Measurements from ENCODE around the gene CACNG5. TPM values are rescaled to one million over a fixed set of nuclear protein-coding genes. Genes with fewer than 3 reads are reported as not detected.

Gene CACNG5
- total RNA-seq, 4 donors from 2014 or later: not detected

DNA sequence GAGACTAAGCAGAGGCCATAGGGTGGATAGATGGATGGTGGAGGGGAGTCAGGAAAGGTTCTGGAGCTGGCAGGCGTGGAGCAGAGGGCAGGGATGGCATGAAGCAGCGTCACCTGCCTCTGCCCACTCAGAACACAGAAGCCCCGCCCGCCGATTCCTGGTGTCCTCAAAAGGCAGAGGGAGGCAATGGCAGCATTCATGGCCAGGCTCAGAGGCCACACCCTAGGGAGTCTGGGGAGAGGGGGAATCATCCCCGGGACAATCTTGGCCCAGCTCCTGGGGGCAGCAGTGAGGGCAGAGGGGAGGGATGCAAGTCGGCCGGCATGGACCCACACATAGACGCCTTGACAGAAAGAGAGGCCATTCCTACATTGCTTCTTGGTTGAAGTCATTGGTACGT, 68.9 kb downstream of the CACNG5 start:
- no peak for TF ChIP-seq POLR2A (IDR thresholded peaks at IDR 0.05)
- TF ChIP-seq, protein P1, sequence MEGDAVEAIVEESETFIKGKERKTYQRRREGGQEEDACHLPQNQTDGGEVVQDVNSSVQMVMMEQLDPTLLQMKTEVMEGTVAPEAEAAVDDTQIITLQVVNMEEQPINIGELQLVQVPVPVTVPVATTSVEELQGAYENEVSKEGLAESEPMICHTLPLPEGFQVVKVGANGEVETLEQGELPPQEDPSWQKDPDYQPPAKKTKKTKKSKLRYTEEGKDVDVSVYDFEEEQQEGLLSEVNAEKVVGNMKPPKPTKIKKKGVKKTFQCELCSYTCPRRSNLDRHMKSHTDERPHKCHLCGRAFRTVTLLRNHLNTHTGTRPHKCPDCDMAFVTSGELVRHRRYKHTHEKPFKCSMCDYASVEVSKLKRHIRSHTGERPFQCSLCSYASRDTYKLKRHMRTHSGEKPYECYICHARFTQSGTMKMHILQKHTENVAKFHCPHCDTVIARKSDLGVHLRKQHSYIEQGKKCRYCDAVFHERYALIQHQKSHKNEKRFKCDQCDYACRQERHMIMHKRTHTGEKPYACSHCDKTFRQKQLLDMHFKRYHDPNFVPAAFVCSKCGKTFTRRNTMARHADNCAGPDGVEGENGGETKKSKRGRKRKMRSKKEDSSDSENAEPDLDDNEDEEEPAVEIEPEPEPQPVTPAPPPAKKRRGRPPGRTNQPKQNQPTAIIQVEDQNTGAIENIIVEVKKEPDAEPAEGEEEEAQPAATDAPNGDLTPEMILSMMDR (IDR thresholded peaks at IDR 0.05): no peak
- Histone ChIP-seq H3K36me3 (no peaks in the 10 kb centered on the region), H3K4me3 (no peak overlapping the region), H3K27ac (no peak overlapping the region), H3K9me3 (no peaks in the 10 kb centered on the region), H3K27me3 (peaks cover 0 to 12% (median 0%) of the 10 kb centered on the region in 4 donors), H3K4me1 (peaks cover 0 to 16% (median 8%) of the 10 kb centered on the region in 3 donors)
- 57 to 85% methylated on average over 4 to 5 of the region's 10 CpGs for WGBS, 2 donors
- intact Hi-C loops (cut with DNase I): no loop called here
- no peak for DNase-seq

DNA sequence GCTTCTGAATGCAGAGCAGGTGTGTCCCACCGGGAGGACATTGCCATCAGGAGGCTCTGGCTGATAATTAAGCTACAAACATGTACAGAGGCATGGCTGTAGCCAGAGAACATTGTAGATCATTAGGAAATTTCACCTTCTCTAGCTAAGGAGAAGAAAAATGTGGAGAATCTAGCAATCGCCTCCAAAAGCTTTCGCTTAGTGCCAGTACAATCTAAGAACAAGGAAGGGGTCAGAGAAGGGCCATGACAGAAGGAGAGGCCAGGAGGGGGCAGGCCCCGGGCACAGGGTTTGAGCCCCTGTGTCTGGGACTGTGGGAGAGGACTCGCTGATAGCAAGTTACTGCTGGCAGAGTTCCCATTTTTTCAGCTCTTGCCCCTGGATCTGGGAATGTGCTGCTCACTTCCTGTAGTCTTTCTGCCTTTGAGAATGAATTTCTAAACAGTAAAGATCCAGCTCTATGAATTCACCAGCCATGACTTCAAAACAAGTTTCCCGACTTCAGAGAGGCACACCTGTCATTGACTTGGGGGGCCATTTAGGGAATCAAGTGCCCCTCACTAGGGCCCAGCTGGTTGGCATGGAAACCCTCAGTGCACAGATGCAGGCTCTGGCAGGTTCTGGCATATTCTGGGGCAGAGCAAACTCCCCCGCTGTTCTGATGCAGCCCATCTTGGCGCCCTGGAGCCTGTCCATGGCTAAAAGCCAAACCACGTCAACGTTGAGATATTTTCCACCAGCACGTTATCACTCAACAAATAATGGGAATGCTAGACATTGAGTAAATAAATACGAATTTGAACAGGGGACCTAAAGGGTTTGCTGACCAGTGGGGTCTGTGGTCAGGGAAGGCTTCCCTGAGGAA, 70.1 kb downstream of the CACNG5 start:
- Histone ChIP-seq H3K4me3 (no peak overlapping the region), H3K9me3 (no peaks in the 10 kb centered on the region), H3K27me3 (peaks cover 0 to 5% (median 0%) of the 10 kb centered on the region in 4 donors), H3K36me3 (no peaks in the 10 kb centered on the region), H3K27ac (peak overlapping the region in 2 of 4 donors; percentile 16 to 48), H3K4me1 (peaks cover 0 to 16% (median 8%) of the 10 kb centered on the region in 3 donors)
- TF ChIP-seq POLR2A (IDR thresholded peaks at IDR 0.05): no peak
- TF ChIP-seq, protein P1 (IDR thresholded peaks at IDR 0.05): no peak
- DNase-seq: no peak
- intact Hi-C loops (cut with DNase I): loop anchor here (5.0 kb wide), 1 partner anchor 188 kb away; no protein-coding TSS in a partner anchor
- 22 to 44% methylated on average over 12 of the region's 12 CpGs for WGBS, 2 donors

DNA sequence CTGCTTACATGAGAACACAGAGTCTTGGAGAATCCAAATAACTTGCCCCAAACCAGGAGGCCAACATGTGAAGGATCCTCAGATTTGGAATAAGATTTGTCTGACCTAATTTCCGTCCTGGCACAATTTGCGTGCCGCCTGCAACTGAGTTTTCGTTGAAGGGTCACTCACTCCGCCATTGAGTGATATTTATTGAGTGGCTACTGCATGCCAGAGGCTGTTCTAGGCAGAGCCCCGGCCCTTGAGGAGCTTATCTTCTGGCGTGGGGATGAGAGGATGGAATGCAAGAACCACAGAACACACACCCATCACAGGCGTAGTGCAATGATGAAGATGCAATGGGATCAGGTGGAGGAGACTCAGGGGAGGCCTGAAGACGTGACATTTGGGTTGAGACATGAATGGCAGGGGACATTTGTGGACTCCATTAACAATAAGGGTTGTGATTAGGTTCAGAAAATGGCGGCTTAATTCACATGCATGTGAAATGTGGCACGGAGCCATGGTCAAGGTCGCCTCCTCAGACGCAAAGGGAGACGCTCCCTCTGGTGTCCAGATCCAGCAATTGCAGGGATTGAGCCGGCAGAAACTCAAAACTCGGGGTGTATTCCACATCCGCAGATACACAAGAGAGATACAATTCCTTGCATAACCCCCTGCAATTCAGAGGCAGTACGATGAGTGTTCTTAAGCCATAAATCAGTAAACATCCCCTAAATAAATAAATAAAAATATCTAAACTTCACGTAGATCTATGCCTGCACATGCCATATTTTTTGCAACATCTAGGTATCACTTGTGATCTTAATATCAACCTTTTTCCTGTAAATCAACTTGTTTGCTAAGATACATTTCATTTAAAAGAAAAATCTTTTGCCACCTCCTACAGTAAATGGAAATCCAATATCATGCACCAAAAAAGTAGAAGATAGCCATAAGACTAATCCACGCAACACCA, 71.7 kb downstream of the CACNG5 start:
- Histone ChIP-seq H3K4me3 (no peak overlapping the region), H3K27me3 (peaks cover 0 to 5% (median 0%) of the 10 kb centered on the region in 4 donors), H3K36me3 (no peaks in the 10 kb centered on the region), H3K27ac (no peak overlapping the region), H3K4me1 (peaks cover 0 to 16% (median 8%) of the 10 kb centered on the region in 3 donors), H3K9me3 (no peaks in the 10 kb centered on the region)
- intact Hi-C loops (cut with DNase I): loop anchor here (5.0 kb wide), 1 partner anchor 189 kb away; no protein-coding TSS in a partner anchor
- WGBS, 2 donors: 47 to 48% methylated on average over 12 to 18 of the region's 20 CpGs
- DNase-seq: no peak
- TF ChIP-seq, protein P1 (IDR thresholded peaks at IDR 0.05): peak; percentile 58 to 92 (median 85)
- no peak for TF ChIP-seq POLR2A (IDR thresholded peaks at IDR 0.05)

DNA sequence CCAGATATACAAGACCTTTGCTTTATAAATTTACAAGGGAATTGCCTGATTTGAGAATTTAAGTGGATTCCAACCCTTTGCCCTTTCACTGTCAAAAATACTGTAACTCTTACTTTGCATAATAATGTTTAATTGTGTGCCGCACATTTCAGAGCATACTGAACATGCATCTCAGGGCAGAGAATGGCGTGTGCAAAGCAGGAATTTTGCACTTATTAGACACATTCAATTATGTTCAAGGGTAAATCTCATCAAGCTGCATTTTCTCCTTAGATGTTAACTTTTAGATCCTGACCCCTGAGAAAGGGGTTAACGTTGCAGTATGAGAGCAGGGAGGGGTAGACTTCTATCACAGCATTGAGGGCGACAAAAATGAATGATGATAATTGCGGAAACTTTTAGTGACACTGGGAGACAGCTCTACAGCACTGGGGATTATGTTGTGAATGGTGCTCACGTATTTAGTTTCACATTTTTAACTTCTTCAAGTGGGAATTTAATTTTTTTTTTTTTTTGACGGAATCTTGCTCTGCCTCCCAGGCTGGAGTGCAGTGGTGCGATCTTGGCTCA, 75.0 kb downstream of the CACNG5 start:
- no peak overlapping the region for H3K27ac ChIP-seq
- no peak for DNase-seq
- peaks cover 0 to 9% (median 0%) of the 10 kb centered on the region in 4 donors for H3K27me3 ChIP-seq
- no peaks in the 10 kb centered on the region for H3K9me3 ChIP-seq
- TF ChIP-seq POLR2A (IDR thresholded peaks at IDR 0.05): no peak
- TF ChIP-seq, protein P1 (IDR thresholded peaks at IDR 0.05): no peak
- no peak overlapping the region for H3K4me3 ChIP-seq
- no peaks in the 10 kb centered on the region for H3K36me3 ChIP-seq
- intact Hi-C loops (cut with DNase I): loop anchor here (5.0 kb wide), 1 partner anchor 193 kb away; no protein-coding TSS in a partner anchor
- WGBS, 2 donors: 71 to 79% methylated on average over 8 of the region's 8 CpGs
- H3K4me1 ChIP-seq: peaks cover 0 to 9% (median 6%) of the 10 kb centered on the region in 3 donors
